Tibial artery (tissue), 4 donors: ENCODE data around the gene ZNF516.
"Not testable (repeated sequence)": the region's sequence is repeated elsewhere in the genome, so short reads cannot be mapped to it uniquely, and the experiment has no call there.

Experiments used
- DNase-seq, 2 donors: peaks; one replicate each; pipeline ENCODE4 v3.0.0-alpha.2; 2019
- H3K27ac ChIP-seq, 2 donors: fragments of 200-600 bp; sonication (generic) in 1 of 2; 1 replicate in 1 of 2; 2 replicates in 1 of 2; pipeline ENCODE4 v1.5.1; 2018 to 2019; ENCODE audit warnings: mild to moderate bottlenecking in 1 of 2
- H3K27me3 ChIP-seq, 2 donors: fragments of 200-600 bp; sonication (generic) in 1 of 2; one replicate each; pipeline versions ENCODE4 v1.5.1 to v1.6.0; 2016 to 2019
- H3K36me3 ChIP-seq, 3 donors: fragments of 200-600 bp; sonication (generic) in 2 of 3; one replicate each; pipeline ENCODE4 v1.5.1; 2016 to 2019; ENCODE audit warnings: mild to moderate bottlenecking in 2 of 3
- H3K4me1 ChIP-seq, 4 donors: fragments of 200-600 bp; sonication (generic) in 2 of 4; 1 replicate in 3 of 4; 2 replicates in 1 of 4; pipeline ENCODE4 v1.5.1; 2016 to 2019
- H3K4me3 ChIP-seq, 2 donors: fragments of 200-600 bp; sonication (generic) in 1 of 2; 1 replicate in 1 of 2; 2 replicates in 1 of 2; pipeline ENCODE4 v1.5.1; 2018 to 2019; ENCODE audit warnings: mild to moderate bottlenecking in 2 of 2
- H3K9me3 ChIP-seq, 3 donors: fragments of 200-600 bp; sonication (generic) in 1 of 3; one replicate each; pipeline ENCODE4 v1.5.1; 2016 to 2019
- intact Hi-C: fragments of 100-400 bp; cut with DNase I; formaldehyde crosslinking; loops from one replicate; pipeline ENCODE4 v1.15.0; 2023; ENCODE audit warnings: low total_unique reads
- TF ChIP-seq, protein P1 (sequence below), 2 experiments: fragments of 200-600 bp in 1 of 2; fragments of 450-650 bp in 1 of 2; IDR thresholded peaks; one replicate each; pipeline ENCODE4 v1.5.1; 2017 to 2019; ENCODE audit warnings: antibody characterized with exemption in 2 of 2, mild to moderate bottlenecking in 1 of 2, moderate library complexity in 1 of 2

Gene ZNF516

DNA sequence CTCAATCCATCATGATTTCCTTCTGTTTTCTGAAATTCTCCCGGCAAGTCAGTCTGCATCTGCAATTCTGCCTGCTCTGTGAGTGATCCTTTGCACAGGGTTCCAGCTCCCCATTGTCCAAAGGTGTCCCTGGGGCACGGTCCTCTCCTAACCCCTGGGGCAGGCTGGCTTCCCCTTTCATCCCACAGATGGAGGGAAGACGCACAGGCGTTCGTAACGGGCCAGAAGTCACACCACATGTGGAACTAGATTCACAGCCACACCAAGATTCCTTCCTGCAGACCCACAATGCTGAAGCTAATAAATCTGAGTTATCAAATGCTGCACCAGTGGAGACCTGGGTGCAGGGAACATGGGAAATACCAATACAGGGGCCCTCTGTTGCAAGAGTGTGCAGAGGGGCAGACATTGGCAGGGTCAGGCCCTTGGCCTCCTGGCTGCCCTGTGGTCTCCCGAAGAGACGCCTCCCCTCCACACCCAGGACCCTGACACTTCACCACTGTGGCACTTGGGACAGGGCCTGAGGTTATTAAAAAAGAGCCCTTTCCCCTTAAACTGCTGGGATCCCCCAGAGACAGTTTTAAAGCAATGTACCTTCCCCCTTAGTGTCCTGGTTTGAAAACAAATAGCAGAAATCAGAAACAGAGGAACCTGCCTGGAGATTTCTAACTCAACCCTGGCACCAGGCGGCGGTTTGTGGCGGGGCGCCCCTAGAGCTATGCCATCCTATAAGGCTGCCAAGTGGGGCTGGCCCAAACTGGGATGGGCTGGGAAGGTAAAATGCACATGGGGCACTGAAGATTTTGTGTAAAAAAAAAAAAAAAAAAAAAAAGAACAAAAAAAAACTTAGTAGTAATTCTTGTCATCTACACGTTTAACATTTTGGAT is 15.4 kb downstream of the ZNF516 start:
- no peaks in the 10 kb centered on the region for H3K36me3 ChIP-seq
- peaks cover 0 to 9% (median 0%) of the 10 kb centered on the region in 4 donors for H3K4me1 ChIP-seq
- peak in 1 of 2 donors; percentile 64 for DNase-seq
- intact Hi-C loops, result no loop called here
- no peak overlapping the region for H3K4me3 ChIP-seq
- no peaks in the 10 kb centered on the region for H3K9me3 ChIP-seq
- H3K27ac ChIP-seq, result no peak overlapping the region
- TF ChIP-seq, protein P1, sequence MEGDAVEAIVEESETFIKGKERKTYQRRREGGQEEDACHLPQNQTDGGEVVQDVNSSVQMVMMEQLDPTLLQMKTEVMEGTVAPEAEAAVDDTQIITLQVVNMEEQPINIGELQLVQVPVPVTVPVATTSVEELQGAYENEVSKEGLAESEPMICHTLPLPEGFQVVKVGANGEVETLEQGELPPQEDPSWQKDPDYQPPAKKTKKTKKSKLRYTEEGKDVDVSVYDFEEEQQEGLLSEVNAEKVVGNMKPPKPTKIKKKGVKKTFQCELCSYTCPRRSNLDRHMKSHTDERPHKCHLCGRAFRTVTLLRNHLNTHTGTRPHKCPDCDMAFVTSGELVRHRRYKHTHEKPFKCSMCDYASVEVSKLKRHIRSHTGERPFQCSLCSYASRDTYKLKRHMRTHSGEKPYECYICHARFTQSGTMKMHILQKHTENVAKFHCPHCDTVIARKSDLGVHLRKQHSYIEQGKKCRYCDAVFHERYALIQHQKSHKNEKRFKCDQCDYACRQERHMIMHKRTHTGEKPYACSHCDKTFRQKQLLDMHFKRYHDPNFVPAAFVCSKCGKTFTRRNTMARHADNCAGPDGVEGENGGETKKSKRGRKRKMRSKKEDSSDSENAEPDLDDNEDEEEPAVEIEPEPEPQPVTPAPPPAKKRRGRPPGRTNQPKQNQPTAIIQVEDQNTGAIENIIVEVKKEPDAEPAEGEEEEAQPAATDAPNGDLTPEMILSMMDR (IDR thresholded peaks at IDR 0.05), result no peak
- peaks cover 0 to 7% of the 10 kb centered on the region in 2 donors for H3K27me3 ChIP-seq

DNA sequence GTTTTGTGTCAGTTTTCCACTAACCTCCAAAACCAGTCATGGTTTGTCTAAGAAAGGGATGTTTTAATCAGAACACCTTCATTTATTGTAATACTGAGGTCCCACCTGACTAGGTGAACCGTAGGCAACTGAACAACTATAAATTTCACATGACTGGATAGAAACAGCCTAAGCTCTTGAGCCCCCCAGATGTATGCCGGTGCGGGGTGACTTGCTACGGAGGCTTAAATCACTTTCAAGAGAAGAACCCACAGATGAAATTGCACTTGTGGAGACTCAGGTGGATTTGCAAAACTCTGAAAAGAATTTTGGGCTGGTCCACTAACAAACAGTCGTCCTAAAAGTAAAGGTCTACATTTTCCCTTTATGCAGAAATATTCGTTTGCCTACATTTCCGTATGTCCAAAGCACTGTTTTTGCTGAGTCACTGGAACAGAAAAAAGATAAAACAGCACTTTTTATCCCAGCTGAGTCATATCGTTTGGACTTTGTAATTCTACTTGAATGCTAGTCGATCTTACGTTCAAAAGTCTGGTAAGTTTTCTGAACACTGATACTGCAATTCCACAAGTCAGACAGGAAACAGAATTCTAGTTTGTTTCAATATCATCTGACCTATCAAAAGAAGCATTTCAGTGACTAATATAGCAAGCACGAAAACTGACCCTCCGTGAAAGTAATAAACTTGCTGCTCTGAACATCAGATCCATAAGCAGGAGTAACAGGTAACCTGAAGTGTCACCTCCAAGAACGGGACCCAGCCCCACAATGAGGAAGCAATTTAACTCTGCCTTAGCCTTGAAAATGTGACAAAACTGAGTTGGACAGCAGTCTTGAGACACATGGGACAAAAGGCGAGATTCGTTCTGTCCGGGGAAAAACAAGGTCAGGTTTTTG is 18.1 kb downstream of the ZNF516 start:
- TF ChIP-seq, protein P1 (IDR thresholded peaks at IDR 0.05), result no peak
- DNase-seq, result no peak
- Histone ChIP-seq H3K4me3 (peak overlapping the region; percentile 18 to 32), H3K27ac (peak overlapping the region; percentile 17 to 30), H3K27me3 (peaks cover 0 to 11% of the 10 kb centered on the region in 2 donors), H3K4me1 (peaks cover 0 to 9% (median 0%) of the 10 kb centered on the region in 4 donors), H3K9me3 (no peaks in the 10 kb centered on the region), H3K36me3 (no peaks in the 10 kb centered on the region)
- intact Hi-C loops, result no loop called here

DNA sequence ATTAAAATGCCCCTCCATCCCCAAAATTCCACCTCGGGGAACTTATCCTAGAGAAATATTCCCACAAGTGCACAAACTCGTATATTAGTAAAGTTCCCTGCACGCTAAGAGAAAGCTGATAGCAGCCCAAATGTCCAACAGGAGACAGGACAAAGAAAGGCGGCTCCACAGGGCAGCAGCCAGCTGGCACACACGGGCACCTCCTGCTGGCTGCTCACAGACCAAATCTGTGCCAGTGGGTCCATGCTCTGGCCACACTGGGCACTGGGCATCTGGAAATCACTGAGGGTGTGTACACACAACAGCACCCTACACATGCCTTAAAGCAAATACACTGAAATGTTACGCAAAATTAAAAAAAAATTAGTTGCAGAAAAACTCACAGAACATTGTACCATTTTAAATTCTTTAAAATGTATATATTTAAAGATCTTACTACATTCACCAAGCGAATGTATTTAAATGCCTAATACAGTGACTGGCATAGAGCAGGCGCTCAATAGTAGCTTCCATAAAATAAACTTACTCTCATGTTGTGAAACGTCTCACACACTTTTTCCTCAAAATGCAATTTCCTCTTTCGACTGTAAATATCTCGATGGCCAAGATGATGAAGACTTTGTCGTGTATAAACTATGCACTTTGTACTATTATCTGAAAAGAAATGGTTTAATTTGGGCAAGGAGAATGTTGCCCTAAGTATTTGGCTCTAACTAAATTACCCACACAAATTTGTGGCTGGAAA is 19.4 kb downstream of the ZNF516 start:
- no peak overlapping the region for H3K4me3 ChIP-seq
- H3K4me1 ChIP-seq, result peaks cover 0 to 9% (median 0%) of the 10 kb centered on the region in 4 donors
- TF ChIP-seq, protein P1 (IDR thresholded peaks at IDR 0.05), result no peak
- intact Hi-C loops, result no loop called here
- no peak overlapping the region for H3K27ac ChIP-seq
- H3K9me3 ChIP-seq, result no peaks in the 10 kb centered on the region
- DNase-seq, result no peak
- H3K36me3 ChIP-seq, result no peaks in the 10 kb centered on the region
- peaks cover 0 to 18% of the 10 kb centered on the region in 2 donors for H3K27me3 ChIP-seq

DNA sequence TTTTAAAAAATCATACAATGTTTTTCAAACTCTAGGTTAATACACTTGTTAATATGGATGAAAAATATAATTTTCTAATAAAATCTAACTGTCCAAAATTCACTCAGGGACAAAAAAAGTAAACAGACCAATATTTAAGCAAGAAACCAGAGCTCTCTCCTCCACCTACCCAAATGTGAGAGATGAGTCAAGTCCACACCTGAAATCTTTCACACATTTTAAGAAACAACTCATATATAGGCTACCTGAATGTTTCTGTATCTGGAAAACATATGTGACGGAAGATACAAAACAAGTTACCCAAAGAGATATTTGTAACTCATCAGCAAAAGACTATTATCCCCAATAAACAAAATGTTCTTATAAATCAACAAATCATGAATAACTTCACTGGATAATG is 20.2 kb downstream of the ZNF516 start:
- no peaks in the 10 kb centered on the region for H3K9me3 ChIP-seq
- H3K4me3 ChIP-seq, result no peak overlapping the region
- TF ChIP-seq, protein P1 (IDR thresholded peaks at IDR 0.05), result no peak
- no peak for DNase-seq
- H3K27me3 ChIP-seq, result peaks cover 0 to 17% of the 10 kb centered on the region in 2 donors
- intact Hi-C loops, result no loop called here
- no peaks in the 10 kb centered on the region for H3K36me3 ChIP-seq
- H3K4me1 ChIP-seq, result peaks cover 0 to 9% (median 0%) of the 10 kb centered on the region in 4 donors
- H3K27ac ChIP-seq, result no peak overlapping the region

DNA sequence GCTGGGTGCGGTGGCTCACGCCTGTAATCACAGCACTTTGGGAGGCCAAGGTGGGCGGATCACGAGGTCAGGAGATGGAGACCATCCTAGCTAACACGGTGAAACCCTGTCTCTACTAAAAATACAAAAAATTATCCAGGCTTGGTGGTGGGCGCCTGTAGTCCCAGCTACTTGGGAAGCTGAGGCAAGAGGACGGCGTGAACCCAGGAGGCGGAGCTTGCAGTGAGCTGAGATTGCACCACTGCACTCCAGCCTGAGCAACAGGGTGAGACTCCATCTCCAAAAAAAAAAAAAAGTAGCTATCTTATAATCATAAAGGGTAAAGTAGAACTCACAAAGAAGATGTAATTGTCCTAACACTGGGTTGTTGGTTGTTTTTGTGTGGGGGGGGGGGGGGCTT is 21.5 kb downstream of the ZNF516 start:
- DNase-seq, result peak in 1 of 2 donors; percentile 39
- H3K36me3 ChIP-seq, H3K4me1 ChIP-seq, intact Hi-C loops, H3K9me3 ChIP-seq, H3K27ac ChIP-seq, H3K4me3 ChIP-seq: not testable (repeated sequence)
- H3K27me3 ChIP-seq, result peaks cover 0 to 11% of the 10 kb centered on the region in 2 donors
